ENCODE results near the gene SNX15.

DNA sequence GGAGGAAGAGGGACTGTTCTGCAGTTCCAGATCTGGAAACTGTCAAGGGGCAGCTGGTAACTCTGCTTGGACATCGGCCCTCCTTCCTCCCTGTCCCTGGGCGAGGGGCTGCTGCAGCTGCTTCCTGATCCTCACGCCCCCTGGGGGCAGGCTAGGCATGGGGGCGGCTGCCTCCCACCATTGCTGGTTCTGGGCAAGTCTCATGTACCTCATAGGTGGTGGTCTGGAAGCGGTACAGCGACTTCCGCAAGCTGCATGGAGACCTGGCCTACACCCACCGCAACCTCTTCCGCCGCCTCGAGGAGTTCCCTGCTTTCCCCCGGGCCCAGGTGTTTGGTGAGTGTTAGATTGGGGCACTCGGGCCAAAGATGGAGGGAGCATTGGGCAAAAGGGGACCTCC is 5.0 kb downstream of the SNX15 start:
- TF ChIP-seq, protein P1, sequence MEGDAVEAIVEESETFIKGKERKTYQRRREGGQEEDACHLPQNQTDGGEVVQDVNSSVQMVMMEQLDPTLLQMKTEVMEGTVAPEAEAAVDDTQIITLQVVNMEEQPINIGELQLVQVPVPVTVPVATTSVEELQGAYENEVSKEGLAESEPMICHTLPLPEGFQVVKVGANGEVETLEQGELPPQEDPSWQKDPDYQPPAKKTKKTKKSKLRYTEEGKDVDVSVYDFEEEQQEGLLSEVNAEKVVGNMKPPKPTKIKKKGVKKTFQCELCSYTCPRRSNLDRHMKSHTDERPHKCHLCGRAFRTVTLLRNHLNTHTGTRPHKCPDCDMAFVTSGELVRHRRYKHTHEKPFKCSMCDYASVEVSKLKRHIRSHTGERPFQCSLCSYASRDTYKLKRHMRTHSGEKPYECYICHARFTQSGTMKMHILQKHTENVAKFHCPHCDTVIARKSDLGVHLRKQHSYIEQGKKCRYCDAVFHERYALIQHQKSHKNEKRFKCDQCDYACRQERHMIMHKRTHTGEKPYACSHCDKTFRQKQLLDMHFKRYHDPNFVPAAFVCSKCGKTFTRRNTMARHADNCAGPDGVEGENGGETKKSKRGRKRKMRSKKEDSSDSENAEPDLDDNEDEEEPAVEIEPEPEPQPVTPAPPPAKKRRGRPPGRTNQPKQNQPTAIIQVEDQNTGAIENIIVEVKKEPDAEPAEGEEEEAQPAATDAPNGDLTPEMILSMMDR (IDR thresholded peaks at IDR 0.05; ENCODE audit: low read length) = no peak
- TF ChIP-seq EZH2 (IDR thresholded peaks at IDR 0.05; ENCODE audit: borderline replicate concordance, low read length) = no peak

Data from OCI-LY1 (cell line).